T-helper 2 cell treated with Interferon-gamma antibody and Interleukin-4, amounts not matched to agents 5 μg/mL and 100 μg/mL, for 36 hours (primary cell): Measurements from ENCODE around the gene CARMIL1.
A peak's percentile ranks its signal among the peaks of the same experiment; 100 is the strongest.
"Not testable (repeated sequence)": the region's sequence is repeated elsewhere in the genome, so short reads cannot be mapped to it uniquely, and the experiment has no call there.

Source experiments
- DNase-seq: peaks from one replicate; pipeline ENCODE4 v3.0.0; 2021; ENCODE audit warnings: low spot score
- H3K27ac Mint-ChIP-seq: one replicate; pipeline ENCODE4 v1.8.0; 2021; ENCODE audit warnings: mild to moderate bottlenecking, mixed read lengths
- H3K27me3 Mint-ChIP-seq: one replicate; pipeline ENCODE4 v1.8.0; 2021; ENCODE audit warnings: low read depth, mixed read lengths
- H3K36me3 Mint-ChIP-seq: one replicate; pipeline ENCODE4 v1.8.0; 2021; ENCODE audit warnings: low read depth, mixed read lengths
- H3K4me1 Mint-ChIP-seq: one replicate; pipeline ENCODE4 v1.8.0; 2021; ENCODE audit warnings: low read depth, mixed read lengths
- H3K4me3 Mint-ChIP-seq: one replicate; pipeline ENCODE4 v1.8.0; 2022; ENCODE audit warnings: mild to moderate bottlenecking, moderate library complexity, mixed read lengths
- H3K9me3 Mint-ChIP-seq: one replicate; pipeline ENCODE4 v1.8.0; 2021; ENCODE audit warnings: mixed read lengths

CARMIL1 gene

GRCh38 chr6:25576919-25577318, 297.7 kb downstream of the CARMIL1 start:
- Mint-ChIP-seq H3K27ac (no peak overlapping the region), H3K4me1 (peaks cover 9% of the 10 kb centered on the region), H3K36me3 (no peaks in the 10 kb centered on the region), H3K9me3 (no peaks in the 10 kb centered on the region), H3K4me3 (no peak overlapping the region), H3K27me3 (peaks cover under 1% of the 10 kb centered on the region)
- no peak for DNase-seq

DNA sequence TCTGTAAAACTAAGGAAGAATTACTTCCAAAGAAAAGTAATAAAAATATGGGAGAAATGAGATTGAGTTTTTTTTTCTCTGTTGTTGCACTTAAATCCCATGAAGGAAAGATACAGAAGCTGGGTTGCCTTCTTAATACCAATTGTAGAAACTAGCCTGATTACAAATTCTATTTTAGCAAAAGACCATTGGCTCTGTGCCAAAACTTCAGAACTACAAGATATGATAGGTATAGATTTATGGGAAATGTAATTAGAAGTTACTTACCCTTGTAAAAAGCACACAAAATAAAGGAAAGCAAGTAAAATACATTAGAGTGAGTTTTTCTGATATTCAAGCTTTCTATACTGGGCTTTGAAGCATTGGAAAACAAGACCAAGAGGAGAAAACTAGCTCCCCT, 299.4 kb downstream of the CARMIL1 start:
- no peak overlapping the region for H3K4me3 Mint-ChIP-seq
- no peaks in the 10 kb centered on the region for H3K36me3 Mint-ChIP-seq
- no peak for DNase-seq
- no peaks in the 10 kb centered on the region for H3K27me3 Mint-ChIP-seq
- H3K27ac Mint-ChIP-seq, result no peak overlapping the region
- H3K4me1 Mint-ChIP-seq, result peaks cover 20% of the 10 kb centered on the region
- H3K9me3 Mint-ChIP-seq, result no peaks in the 10 kb centered on the region

- DNase-seq, result no peak
- Mint-ChIP-seq H3K36me3 (no peaks in the 10 kb centered on the region), H3K4me1 (peaks cover 20% of the 10 kb centered on the region), H3K9me3 (no peaks in the 10 kb centered on the region), H3K4me3 (no peak overlapping the region), H3K27me3 (no peaks in the 10 kb centered on the region), H3K27ac (no peak overlapping the region)
Measured at GRCh38 chr6:25579391-25579883, 300.3 kb downstream of the CARMIL1 start.

DNA sequence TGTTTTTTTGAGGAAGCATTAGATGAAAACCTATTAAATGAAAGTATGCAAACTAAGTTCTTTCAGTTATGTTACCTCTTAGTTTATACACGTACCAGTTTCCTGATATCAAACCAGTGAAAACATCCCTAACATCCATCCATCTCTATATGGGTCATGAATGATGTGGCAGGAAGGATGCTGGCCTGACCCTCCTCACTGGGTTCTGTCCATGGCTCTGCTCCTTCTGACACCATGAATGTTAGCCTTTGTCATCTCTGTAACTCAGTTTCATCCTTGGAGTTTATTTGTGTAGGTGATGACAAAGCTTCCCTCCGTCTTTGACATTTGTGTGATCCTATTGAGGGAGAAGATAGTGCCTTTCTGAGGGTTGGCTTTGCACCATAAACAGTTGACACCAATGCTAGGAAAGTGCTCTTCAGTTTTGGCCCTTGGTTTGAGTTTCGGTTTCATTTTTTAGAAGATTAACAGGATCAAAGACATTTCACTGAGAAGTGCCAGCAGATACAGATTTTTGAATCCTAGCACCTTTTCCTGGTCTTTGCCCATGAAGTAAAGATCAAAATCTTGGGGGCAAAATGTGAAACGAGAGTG, 300.8 kb downstream of the CARMIL1 start:
- Mint-ChIP-seq H3K4me3 (peak overlapping the region; percentile 22), H3K4me1 (peaks cover 20% of the 10 kb centered on the region), H3K27me3 (no peaks in the 10 kb centered on the region), H3K36me3 (no peaks in the 10 kb centered on the region), H3K9me3 (no peaks in the 10 kb centered on the region), H3K27ac (peak overlapping the region; percentile 1)
- DNase-seq, result no peak

GRCh38 chr6:25582101-25582500, 302.9 kb downstream of the CARMIL1 start:
- no peaks in the 10 kb centered on the region for H3K36me3 Mint-ChIP-seq
- no peaks in the 10 kb centered on the region for H3K27me3 Mint-ChIP-seq
- H3K27ac Mint-ChIP-seq, result no peak overlapping the region
- H3K4me3 Mint-ChIP-seq, result no peak overlapping the region
- no peak for DNase-seq
- H3K4me1 Mint-ChIP-seq, result peaks cover 20% of the 10 kb centered on the region
- no peaks in the 10 kb centered on the region for H3K9me3 Mint-ChIP-seq

GRCh38 chr6:25583099-25583498, 303.9 kb downstream of the CARMIL1 start:
- DNase-seq, result no peak
- peaks cover 20% of the 10 kb centered on the region for H3K4me1 Mint-ChIP-seq
- H3K27me3 Mint-ChIP-seq, result no peaks in the 10 kb centered on the region
- no peaks in the 10 kb centered on the region for H3K36me3 Mint-ChIP-seq
- H3K9me3 Mint-ChIP-seq, result no peaks in the 10 kb centered on the region
- H3K4me3 Mint-ChIP-seq, result no peak overlapping the region
- no peak overlapping the region for H3K27ac Mint-ChIP-seq

- DNase-seq, result no peak
- no peak overlapping the region for H3K4me3 Mint-ChIP-seq
- H3K36me3 Mint-ChIP-seq, result no peaks in the 10 kb centered on the region
- no peak overlapping the region for H3K27ac Mint-ChIP-seq
- peaks cover 20% of the 10 kb centered on the region for H3K4me1 Mint-ChIP-seq
- H3K27me3 Mint-ChIP-seq, result no peaks in the 10 kb centered on the region
- no peaks in the 10 kb centered on the region for H3K9me3 Mint-ChIP-seq
Measured at GRCh38 chr6:25583906-25584305, 304.7 kb downstream of the CARMIL1 start.

DNA sequence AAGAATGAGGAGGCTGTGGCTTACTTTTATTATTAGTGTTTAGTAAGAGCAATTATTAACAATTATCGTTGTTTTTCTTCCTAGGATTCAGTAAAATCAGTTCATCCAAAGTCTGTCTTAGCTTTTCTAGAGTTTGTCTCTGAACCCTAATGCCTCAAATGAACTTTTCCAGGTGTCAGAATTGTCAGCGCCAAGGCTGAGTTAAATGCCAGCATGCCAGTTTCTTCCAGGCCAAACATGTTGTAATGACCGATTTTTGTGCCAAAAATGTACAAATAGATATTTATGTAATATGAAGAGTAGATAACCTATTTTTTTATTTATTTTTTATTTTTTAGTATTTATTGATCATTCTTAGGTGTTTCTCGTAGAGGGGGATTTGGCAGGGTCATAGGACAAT, 306.1 kb downstream of the CARMIL1 start:
- Mint-ChIP-seq H3K36me3 (no peaks in the 10 kb centered on the region), H3K4me3 (no peak overlapping the region), H3K27ac (no peak overlapping the region), H3K4me1 (peaks cover 12% of the 10 kb centered on the region), H3K27me3 (no peaks in the 10 kb centered on the region), H3K9me3 (no peaks in the 10 kb centered on the region)
- no peak for DNase-seq

- H3K4me1 Mint-ChIP-seq, result peaks cover 11% of the 10 kb centered on the region
- not testable (repeated sequence) for H3K4me3 Mint-ChIP-seq, H3K27me3 Mint-ChIP-seq, H3K36me3 Mint-ChIP-seq, H3K9me3 Mint-ChIP-seq, H3K27ac Mint-ChIP-seq, DNase-seq
Measured at GRCh38 chr6:25586119-25586518, 306.9 kb downstream of the CARMIL1 start.

GRCh38 chr6:25586927-25587326, 307.8 kb downstream of the CARMIL1 start:
- Mint-ChIP-seq H3K27ac (no peak overlapping the region), H3K4me1 (peaks cover 11% of the 10 kb centered on the region), H3K27me3 (no peaks in the 10 kb centered on the region), H3K36me3 (no peaks in the 10 kb centered on the region), H3K4me3 (no peak overlapping the region), H3K9me3 (no peaks in the 10 kb centered on the region)
- DNase-seq, result no peak

DNA sequence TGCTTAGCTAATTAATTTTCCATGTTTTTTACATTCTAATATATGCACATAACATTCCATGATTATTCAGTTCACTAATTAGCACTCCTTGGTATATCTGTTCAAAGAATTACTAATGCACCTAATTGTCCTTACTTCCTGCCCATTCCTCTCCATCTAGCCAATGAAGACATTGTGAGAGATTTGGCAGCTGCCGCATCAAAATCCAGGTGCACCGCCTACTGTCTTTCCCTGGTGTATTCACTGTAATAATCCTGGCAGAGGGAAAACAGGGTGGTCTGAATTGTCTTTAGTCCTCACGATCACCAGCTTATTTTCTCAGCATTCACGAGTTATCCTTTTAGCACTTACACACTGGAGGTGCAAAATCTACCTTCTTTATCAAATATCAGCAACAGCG, 311.8 kb downstream of the CARMIL1 start:
- Mint-ChIP-seq H3K9me3 (no peaks in the 10 kb centered on the region), H3K27ac (no peak overlapping the region), H3K4me1 (no peaks in the 10 kb centered on the region)

DNA sequence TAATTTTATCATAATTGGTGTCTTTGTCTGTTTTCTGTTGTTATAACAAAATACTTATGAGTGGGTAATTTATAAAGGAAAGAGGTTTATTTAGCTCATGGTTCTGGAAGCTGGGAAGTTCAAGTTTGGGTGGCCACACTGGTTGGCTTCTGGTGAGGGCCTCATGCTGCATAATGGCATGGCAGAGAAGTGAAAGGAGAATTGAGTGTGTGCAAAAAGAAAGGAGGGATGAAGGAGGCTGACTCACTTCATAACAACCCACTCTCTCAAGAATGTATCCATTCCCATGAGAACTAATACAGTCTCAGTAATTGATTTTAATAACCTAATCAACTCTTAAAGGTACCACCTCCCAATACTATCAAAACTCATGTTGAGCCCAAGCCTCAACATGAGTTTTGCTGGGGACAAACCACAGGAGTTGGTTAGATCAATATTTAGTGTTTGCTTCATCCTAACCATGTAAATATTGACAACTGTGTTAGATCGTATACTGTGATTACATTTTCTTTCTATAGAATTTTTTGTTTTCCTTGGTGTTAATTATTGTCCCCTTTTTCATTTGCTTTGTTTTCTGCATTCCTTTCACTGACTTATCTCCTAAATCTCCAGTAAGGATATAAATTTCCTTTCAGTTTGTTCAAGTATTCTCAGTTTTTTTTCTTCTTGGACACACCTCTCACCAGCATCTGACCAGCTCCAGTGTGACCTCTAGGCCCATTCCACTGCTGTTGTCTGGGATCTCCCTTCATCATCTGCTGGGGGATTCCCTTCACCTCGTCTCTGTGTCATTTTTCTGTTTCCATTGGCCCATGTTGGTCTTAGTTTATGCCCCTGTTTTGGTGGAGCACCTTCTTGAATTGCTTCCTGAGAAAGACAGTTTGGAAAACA, 318.0 kb downstream of the CARMIL1 start:
- H3K4me3 Mint-ChIP-seq, result no peak overlapping the region
- H3K9me3 Mint-ChIP-seq, result no peaks in the 10 kb centered on the region
- H3K4me1 Mint-ChIP-seq, result peaks cover 2% of the 10 kb centered on the region
- H3K27me3 Mint-ChIP-seq, result no peaks in the 10 kb centered on the region
- no peak overlapping the region for H3K27ac Mint-ChIP-seq
- no peak for DNase-seq
- H3K36me3 Mint-ChIP-seq, result no peaks in the 10 kb centered on the region

More for the DNA sequence above, 311.8 kb downstream of the CARMIL1 start:
- Mint-ChIP-seq H3K36me3 (no peaks in the 10 kb centered on the region), H3K4me3 (no peak overlapping the region), H3K27me3 (no peaks in the 10 kb centered on the region)
- no peak for DNase-seq

GRCh38 chr6:25599516-25600085, 320.4 kb downstream of the CARMIL1 start:
- Mint-ChIP-seq H3K36me3 (no peaks in the 10 kb centered on the region), H3K9me3 (no peaks in the 10 kb centered on the region), H3K27me3 (no peaks in the 10 kb centered on the region), H3K4me3 (no peak overlapping the region), H3K27ac (no peak overlapping the region), H3K4me1 (peaks cover 2% of the 10 kb centered on the region)
- DNase-seq, result no peak
